Type B pancreatic cell (in vitro differentiated cells): ENCODE results near the gene ITPK1. TPM values are rescaled to one million over a fixed set of nuclear protein-coding genes. Genes with fewer than 3 reads are reported as not detected.

ENCODE experiments used
- DNase-seq: peaks from one replicate; pipeline ENCODE4 v3.0.0; 2021; ENCODE audit warnings: mixed read lengths; ENCODE audit not compliant: unreplicated experiment; ENCODE audit errors: extremely low spot score
- H3K27ac Mint-ChIP-seq: 2 replicates; pipeline ENCODE4 v1.8.0; 2021; ENCODE audit warnings: mild to moderate bottlenecking, mixed read lengths
- H3K27me3 Mint-ChIP-seq: 2 replicates; pipeline ENCODE4 v1.8.0; 2021; ENCODE audit warnings: mixed read lengths
- H3K36me3 Mint-ChIP-seq: 2 replicates; pipeline ENCODE4 v1.8.0; 2021; ENCODE audit warnings: mixed read lengths
- H3K4me1 Mint-ChIP-seq: one replicate; pipeline ENCODE4 v1.8.0; 2021; ENCODE audit warnings: mixed read lengths; ENCODE audit not compliant: unreplicated experiment
- H3K4me3 Mint-ChIP-seq: 2 replicates; pipeline ENCODE4 v1.8.0; 2021; ENCODE audit warnings: mild to moderate bottlenecking, mixed read lengths
- H3K9me3 Mint-ChIP-seq: 2 replicates; pipeline ENCODE4 v1.8.0; 2021; ENCODE audit warnings: mixed read lengths
- total RNA-seq: library from RNA; stranded (reverse); gene quantifications from 2 replicates; pipeline ENCODE4 v1.2.1, GENCODE V29; 2021; ENCODE audit warnings: low replicate concordance
- TF ChIP-seq, protein P1 (sequence below): fragments of 200-600 bp; sonication (generic); conservative IDR thresholded peaks from 2 replicates; pipeline ENCODE4 v1.5.0; 2021; ENCODE audit warnings: antibody characterized with exemption, mild to moderate bottlenecking

Gene ITPK1
- total RNA-seq, 1 donor from 2014 or later: 40.2 TPM

DNA sequence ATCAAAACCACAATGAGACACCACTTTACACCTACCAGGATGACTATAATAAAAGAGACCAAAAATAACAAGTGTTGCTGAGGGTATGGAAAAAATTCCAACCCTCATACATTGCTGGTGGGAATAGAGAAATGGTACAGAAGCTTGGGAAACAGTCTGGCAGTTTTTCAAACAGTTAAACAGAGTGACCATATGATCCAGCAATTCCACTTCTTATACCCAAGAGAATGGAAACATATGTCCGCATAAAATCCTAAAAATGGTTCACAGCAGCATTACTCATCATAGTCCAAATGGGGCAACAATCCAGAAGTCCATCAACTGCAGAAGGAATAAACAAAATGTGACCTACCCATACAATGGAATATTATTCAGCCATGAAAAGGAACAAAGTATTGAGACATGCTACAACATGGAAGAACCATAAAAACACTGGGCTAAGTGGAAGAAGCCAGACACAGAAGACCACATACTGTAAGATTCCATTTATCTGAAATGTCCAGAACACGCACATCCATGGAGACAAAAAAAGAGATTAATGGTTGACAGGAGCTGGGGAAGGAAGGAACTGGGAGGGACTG lies 148.3 kb downstream of the ITPK1 start:
- H3K27ac Mint-ChIP-seq: no peak overlapping the region
- H3K4me3 Mint-ChIP-seq: no peak overlapping the region
- no peaks in the 10 kb centered on the region for H3K36me3 Mint-ChIP-seq
- DNase-seq: no peak
- H3K27me3 Mint-ChIP-seq: no peaks in the 10 kb centered on the region
- H3K9me3 Mint-ChIP-seq: no peaks in the 10 kb centered on the region
- H3K4me1 Mint-ChIP-seq: peaks cover 15% of the 10 kb centered on the region
- TF ChIP-seq, protein P1, sequence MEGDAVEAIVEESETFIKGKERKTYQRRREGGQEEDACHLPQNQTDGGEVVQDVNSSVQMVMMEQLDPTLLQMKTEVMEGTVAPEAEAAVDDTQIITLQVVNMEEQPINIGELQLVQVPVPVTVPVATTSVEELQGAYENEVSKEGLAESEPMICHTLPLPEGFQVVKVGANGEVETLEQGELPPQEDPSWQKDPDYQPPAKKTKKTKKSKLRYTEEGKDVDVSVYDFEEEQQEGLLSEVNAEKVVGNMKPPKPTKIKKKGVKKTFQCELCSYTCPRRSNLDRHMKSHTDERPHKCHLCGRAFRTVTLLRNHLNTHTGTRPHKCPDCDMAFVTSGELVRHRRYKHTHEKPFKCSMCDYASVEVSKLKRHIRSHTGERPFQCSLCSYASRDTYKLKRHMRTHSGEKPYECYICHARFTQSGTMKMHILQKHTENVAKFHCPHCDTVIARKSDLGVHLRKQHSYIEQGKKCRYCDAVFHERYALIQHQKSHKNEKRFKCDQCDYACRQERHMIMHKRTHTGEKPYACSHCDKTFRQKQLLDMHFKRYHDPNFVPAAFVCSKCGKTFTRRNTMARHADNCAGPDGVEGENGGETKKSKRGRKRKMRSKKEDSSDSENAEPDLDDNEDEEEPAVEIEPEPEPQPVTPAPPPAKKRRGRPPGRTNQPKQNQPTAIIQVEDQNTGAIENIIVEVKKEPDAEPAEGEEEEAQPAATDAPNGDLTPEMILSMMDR: no peak

DNA sequence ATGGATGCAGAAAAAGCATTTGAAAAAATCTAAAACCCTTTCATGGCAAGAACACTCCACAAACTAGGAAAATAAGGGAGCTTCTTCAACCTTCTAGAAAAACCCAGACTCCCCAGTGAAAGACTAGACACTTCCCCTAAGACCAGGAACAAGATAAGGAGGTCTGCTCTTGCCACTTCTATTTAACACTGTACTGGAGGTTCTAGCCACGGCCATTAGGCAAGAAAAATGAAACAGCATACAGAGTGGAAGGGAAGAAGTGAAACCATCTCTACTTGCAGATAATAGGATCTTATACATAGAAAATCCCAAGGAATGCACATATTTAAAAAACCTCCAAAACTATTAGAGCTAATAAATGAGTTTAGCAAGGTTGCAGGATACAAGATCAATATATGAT lies 150.4 kb downstream of the ITPK1 start:
- DNase-seq: no peak
- no peak overlapping the region for H3K27ac Mint-ChIP-seq
- peaks cover 19% of the 10 kb centered on the region for H3K4me1 Mint-ChIP-seq
- no peaks in the 10 kb centered on the region for H3K36me3 Mint-ChIP-seq
- TF ChIP-seq, protein P1: no peak
- H3K27me3 Mint-ChIP-seq: no peaks in the 10 kb centered on the region
- no peaks in the 10 kb centered on the region for H3K9me3 Mint-ChIP-seq
- no peak overlapping the region for H3K4me3 Mint-ChIP-seq

DNA sequence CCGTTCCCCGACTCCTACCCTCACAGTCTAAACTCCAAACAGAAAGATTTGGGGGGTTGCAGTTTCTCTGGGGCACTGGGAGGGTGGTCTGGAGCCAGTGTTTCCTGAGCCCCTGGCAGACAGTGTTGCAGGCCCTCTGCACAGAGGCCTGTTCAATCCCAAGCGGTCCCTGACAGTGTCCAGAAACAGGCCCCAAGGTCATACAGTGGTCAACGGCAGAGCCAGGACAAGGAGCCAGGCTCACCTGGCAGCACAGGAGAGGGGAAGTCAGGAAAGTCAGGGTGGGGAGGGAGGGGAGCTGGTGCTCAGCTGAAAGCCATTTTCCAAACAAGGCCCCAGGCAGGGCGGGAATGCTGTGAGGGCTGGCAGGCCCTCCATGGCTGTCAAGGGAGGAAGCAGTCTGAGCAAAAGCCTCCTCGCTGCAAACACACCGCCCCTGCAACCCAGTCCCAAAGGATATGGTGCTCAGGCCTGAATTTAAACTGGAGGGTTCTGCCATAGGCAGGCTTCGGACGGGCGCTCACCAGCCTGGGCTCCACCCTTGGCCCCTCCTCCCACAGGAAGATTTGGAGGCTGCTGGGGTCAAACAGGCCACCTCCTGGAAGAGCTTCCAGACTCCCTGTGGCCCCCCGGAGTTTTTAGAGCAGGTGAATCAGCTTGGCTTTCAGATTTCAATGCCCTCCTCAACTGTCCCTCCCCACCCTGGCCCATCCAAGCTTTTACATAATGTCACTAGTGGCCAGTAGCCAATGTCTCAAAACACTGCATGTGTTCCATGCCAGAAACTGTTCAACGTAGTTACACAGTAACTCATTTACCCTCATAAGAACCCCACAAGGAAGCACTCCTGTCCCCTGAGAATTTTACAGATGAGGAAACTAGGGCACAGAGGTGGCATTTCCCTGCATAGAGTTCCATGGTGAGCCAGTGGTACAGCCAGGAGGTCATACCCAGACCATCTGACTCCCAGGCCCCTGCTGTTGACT lies 151.3 kb downstream of the ITPK1 start:
- Mint-ChIP-seq H3K27ac (no peak overlapping the region), H3K27me3 (no peaks in the 10 kb centered on the region)

DNA sequence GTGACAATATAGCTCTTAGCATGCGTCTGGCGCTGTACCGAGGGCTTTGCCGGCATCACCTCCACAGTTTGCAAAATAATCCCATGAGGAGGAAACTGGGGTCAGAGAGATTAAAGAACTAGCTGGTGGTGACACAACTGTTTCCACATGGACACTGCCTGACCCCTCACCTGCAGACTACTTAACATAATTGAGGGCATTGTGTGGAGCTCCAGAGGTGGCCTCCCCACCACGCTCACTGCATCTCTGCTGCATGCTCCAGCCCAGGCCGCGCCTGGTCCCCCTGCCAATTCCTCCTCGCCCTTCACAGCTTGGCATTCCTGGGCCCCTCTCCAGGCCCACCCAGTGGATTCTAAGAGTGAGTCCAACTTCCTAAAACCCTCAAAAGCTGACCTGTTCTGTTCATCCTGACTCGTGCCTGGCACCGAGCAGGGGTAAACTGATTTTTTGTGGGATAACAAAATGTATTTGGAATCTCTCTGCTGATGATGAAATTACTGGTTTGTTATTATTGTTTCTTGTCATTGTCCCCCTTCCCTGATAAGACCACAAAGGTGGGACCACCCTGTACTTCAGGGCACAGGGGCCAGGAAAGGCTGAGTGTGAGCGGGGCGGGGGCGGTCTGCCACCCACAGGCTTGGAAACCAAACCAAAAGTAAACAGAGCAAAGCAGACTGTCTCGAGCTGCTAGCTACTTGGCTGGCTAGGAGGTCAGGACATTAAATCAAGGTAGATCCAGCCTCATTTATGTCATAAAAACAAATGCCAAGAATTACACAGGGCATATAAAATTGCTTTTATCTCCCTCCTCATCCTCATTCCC lies 152.2 kb downstream of the ITPK1 start:
- DNase-seq: no peak
- no peaks in the 10 kb centered on the region for H3K36me3 Mint-ChIP-seq
- H3K4me3 Mint-ChIP-seq: no peak overlapping the region
- no peaks in the 10 kb centered on the region for H3K27me3 Mint-ChIP-seq
- peaks cover 19% of the 10 kb centered on the region for H3K4me1 Mint-ChIP-seq
- no peak overlapping the region for H3K27ac Mint-ChIP-seq
- H3K9me3 Mint-ChIP-seq: no peaks in the 10 kb centered on the region
- TF ChIP-seq, protein P1: no peak

More for the DNA sequence above, 151.3 kb downstream of the ITPK1 start:
- no peak for DNase-seq
- Mint-ChIP-seq H3K4me3 (no peak overlapping the region), H3K9me3 (no peaks in the 10 kb centered on the region), H3K36me3 (no peaks in the 10 kb centered on the region), H3K4me1 (peaks cover 19% of the 10 kb centered on the region)
- TF ChIP-seq, protein P1: no peak

DNA sequence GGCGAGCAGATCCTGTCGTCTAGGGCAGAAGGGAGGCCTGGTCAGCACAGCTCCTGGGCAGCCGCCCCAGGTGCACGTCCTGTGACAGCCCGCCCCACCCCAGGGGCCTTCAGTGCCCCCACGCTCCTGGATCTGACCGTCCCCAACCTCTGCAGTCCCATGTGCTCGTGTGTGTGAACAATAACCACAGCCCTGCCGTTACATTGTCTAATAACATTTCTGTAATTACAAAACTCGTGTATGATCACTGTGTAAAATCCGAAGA lies 153.0 kb downstream of the ITPK1 start:
- Mint-ChIP-seq H3K4me1 (peaks cover 19% of the 10 kb centered on the region), H3K27me3 (no peaks in the 10 kb centered on the region), H3K4me3 (no peak overlapping the region), H3K9me3 (no peaks in the 10 kb centered on the region), H3K36me3 (no peaks in the 10 kb centered on the region), H3K27ac (no peak overlapping the region)
- no peak for DNase-seq
- TF ChIP-seq, protein P1: no peak
